CD4-positive, alpha-beta T cell treated with Interleukin-6 for 4 hours (primary cell): Measurements from ENCODE around the gene UBASH3B.
"Not testable (repeated sequence)": the region's sequence is repeated elsewhere in the genome, so short reads cannot be mapped to it uniquely, and the experiment has no call there.

Source experiments
- DNase-seq: peaks from one replicate; pipeline ENCODE4 v3.0.0-alpha.2; 2020; ENCODE audit warnings: mixed read lengths

Gene UBASH3B

DNA sequence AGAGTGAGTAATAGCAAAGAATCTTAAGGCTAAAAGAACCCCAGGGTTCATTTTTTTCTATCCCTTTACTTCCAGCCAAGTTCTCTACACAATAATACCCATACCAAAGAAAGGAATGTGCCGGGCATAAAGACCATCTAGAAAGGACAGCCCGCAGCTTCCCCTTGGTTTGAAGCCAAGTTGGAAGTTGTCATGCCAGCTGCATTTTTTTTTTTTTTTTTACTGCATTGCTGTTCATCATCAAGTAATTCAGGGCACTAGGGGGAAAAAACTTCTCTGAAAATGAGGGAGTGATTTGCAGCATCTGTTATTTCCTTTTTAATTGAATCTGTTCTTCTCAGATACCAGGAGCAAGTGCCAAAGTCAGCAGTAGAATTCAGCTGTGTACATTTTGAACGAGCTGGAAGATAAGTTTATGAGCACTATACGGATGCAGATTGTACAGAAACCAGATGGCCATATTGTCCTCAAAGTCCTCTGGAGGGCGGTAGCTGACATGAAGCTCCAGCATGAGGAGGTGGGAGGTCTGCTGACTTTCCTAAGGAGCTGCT, 56.4 kb downstream of the UBASH3B start:
- DNase-seq: no peak

DNA sequence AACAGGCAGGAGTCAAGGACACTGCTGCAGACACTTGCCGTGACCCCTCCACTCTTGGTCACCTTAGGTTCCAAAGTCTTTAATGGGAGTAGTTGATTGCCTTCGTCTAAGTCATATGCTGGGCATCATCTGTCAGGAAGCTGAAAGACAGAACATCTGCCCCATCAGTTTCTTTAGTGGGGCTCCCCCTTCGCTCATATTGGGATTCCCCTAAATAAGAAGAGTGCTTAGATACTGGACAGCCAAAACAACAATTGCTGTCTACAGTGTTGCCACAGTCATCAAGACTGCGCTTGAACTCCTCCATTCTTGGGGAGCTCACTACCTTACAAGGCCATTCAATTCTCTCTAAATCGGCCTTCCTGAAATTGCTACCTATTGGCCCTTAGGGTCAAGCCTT, 58.5 kb downstream of the UBASH3B start:
- no peak for DNase-seq

DNA sequence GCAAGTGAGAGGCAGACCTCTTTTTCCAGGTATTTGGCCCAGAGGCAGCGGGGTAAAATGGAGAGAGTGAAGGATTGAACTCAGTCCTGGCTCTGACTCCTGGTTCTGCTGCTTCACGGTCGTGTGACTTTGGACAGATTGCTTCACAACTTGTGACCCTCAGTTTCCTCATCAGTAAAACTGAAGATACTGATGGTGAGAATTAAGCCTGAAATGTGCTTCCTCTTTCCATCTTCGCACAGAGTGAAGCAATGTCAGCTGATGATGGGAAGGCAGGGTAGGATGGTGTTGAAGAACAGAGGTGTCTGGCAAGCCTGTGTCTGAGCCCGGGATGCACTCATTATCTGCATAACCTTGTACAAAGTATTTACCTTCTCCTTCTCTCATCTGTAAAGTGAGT, 59.0 kb downstream of the UBASH3B start:
- no peak for DNase-seq

DNA sequence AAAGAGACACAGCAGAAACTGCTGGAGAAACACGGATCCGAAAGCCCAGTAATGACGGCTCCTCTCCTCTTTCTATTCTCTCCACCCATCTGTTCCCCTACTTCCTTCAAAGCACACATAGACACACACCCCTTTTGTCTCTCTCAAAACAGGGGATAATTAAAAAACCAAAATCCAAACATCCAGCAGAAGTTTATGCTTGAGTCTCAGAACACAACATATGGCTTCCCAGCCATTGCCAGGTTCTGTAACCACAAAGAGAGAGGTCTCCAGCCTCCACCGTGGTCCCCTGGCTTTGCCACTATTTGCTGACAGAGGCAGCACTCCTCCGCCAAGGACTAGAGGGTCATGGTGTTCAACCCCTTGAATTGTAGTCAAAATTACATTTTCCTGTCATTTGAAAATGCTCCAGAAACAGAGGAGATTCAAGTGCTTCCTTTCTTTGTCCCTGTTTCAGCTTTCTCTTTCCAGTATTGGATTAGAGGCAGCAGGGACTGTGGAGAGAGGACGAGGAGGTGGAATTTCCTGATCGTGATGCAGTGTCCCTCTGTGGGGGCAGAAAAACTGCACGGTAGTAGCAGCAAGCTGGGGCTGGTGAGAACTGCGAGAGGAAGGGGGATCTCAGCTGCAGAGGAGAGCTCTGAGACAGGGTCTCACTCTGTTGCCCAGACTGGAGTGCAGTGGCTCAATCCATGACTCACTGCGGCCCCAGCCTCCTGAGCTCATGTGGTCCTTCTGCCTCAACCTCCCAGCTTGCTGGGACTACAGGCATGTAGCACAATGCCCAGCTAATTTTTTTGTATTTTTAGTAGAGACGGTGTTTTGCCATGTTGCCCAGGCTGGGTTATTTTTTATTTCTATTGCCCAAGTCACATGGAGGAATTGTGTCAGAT, 60.3 kb downstream of the UBASH3B start:
- no peak for DNase-seq

DNA sequence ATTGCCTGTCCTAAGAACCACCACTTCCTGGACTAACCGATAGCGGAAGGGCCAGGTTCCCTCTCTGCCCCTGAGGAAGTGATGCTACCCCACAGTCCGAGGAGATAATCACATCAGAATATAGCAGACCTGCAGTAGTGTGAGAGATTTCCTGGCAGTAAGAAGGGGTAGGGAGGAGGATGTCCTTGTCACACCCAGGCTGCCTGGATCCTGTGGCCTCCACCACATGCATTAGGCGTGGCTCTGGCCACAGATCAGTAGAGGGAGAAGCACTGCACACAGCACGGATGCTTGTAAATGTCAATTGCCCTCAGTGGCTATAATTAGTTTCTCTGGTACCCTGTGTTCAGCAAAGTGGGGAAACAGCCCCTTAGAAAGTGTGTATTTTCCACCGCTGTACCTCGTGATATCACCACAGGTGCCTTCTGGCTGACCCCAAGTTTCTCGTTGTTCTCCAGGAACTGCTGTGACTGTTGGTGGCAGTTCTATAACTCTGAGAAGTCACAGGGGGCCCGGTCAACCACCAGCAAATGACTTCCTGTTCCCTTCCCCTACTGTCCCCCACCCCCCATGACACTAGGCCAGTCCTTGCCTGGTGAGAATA, 61.8 kb downstream of the UBASH3B start:
- peak; percentile 19 for DNase-seq

DNA sequence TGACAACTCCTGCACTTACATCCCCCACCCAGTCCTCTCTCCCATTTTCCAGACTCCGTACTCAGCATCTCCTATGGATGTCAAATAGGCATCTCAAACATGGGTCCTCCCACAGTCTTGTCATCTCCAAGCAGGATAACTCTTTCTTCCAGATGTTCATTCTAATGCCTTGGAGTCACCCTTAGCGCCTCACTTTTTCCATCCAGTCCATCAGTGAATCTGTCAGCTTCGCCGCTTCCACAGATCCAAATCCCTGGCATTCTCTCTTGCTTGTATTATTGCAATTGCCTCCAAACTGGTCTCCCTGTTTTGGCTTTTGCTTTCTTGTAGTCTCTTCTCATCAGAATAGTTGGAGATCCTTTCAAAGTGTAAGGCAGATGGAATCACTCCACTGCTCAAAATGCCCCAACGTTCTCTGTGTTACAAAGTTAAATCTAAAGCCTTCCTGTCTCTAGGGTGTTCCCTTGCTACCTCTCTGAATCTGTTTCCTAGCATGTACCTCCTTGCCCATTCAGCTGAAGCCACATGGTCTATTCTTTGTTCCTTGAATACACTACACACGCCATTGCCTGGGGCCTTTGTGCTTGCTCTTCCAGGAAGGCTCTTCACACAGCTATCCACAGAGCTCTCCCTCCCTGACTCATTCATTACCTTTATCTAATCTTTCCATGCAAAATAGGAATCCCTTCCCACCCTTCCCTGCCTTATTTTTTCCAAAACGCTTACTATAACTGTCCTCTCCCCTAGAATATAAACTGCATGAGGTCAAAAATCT, 64.8 kb downstream of the UBASH3B start:
- no peak for DNase-seq

DNA sequence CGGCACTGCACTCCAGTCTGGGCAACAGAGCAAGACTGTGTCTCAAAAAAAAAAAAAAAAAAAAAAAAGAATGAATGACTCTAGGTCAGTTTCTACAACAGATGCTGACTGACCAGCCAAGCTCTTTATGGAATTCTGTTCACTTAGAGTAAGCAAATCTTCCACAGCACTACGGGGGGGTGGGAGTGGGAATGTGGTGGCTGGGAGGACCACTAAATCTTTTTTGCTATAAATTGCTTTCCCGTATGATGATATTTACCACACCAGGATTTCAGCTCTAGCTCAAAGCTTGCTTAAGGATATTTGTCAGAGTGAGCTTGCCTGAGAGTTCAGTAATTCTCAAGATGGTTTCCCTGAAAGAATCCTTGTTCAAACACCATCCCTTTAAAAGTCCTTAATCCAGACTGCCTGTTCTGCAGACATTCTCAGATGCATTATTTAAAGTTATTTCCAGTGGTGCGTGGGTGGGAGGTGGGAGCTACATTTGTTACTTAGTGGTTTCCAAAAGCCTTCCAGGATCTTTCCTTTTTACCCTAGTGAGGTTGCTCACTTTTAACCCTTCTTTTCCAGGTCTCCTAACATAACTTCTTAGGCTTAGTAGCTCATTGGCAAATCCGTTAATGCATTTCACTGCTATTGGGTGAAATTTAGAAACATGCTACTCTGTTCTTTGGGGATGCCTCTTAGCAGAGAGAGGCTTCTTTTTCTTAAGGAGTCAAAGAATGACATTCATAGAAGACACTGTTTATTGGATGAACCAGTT, 65.9 kb downstream of the UBASH3B start:
- no peak for DNase-seq

DNA sequence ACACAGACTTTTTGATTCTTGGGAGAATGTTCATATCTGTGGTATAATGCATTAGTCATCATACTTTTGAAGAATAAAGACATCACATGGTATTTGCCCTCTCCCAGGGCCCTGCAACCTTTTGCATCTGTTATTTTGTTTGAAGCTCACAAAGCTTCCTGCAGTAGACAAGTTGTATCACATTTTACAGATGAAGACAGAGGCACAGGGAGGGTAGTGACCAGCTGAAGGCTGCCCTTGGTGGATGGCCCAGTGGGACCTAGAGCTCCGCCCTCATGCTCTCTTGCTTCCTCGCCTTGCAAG, 66.4 kb downstream of the UBASH3B start:
- peak; percentile 62 for DNase-seq

DNA sequence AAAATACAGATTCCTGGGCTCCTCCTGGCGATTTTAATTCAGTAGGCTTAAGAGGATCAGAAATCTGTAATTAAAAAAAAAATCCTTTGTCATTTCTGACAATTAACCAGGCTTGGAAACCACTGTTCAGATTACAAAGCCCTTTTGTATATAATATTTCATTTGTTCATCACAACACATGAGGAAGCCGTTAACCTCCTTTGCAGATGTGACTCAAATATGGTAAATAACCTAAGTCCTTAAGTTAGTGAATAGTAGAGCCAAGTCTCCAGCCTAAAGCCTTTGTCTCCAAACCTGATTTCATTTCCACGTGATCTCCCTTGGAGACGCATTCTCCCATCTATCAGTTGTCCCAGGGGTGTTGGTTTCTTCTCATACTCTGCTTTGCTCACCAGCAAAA, 67.6 kb downstream of the UBASH3B start:
- DNase-seq: no peak

DNA sequence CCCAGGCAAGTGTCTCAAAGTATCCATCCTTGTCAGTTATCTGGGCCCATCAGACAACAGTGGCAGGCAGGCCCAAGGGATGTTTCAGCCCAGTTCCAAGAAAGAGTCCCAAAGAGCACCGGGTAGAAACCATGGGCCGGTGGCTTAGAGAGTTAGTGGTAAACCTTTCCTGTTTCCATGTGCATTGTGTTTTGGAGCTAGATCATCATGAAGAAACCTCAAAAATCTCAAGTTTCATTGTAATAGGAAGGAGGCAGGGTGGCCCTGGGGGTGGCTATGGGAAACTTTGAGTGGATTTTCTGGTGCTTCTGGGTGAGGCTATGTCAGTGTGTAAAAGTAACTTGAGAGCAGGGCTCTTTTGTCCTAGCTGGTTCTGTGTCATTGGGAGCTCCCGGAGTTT, 68.1 kb downstream of the UBASH3B start:
- no peak for DNase-seq

DNA sequence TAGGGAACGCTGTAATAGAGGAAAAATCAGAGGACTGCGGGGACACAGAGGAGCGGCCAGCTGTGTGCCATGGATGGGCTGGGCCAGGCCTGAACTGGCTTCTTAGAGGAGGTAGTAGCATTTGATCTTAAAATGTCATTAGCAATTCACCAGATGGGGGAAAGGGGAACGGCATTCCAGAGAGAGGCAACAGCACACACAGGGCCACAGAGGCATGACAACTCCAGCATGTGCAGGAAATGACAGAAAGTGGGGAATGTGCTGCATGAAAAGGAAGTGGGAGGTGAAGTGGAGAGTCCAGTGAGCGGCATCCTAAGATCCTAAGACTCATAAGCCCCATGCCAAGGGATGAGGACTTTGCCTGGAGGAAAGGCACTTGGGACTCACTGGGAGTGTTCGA, 69.0 kb downstream of the UBASH3B start:
- no peak for DNase-seq

DNA sequence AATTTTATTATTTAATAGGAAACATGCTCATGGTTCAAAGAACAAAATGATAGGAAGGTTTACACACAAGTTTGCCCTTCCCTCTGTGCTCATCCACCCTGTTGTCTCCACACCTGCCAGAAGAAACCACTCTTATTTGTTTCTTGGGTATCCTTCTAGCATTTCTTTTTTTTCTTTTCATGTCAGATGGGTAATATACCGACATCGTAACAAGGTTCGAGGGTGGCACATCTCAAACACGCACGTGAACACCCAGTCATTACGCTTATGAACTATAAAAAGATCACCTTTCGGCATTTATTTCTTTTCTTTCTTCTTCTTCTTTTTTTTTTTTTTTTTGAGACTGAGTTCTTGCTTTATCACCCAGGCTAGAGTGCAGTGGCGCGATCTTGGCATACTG, 70.5 kb downstream of the UBASH3B start:
- no peak for DNase-seq

DNA sequence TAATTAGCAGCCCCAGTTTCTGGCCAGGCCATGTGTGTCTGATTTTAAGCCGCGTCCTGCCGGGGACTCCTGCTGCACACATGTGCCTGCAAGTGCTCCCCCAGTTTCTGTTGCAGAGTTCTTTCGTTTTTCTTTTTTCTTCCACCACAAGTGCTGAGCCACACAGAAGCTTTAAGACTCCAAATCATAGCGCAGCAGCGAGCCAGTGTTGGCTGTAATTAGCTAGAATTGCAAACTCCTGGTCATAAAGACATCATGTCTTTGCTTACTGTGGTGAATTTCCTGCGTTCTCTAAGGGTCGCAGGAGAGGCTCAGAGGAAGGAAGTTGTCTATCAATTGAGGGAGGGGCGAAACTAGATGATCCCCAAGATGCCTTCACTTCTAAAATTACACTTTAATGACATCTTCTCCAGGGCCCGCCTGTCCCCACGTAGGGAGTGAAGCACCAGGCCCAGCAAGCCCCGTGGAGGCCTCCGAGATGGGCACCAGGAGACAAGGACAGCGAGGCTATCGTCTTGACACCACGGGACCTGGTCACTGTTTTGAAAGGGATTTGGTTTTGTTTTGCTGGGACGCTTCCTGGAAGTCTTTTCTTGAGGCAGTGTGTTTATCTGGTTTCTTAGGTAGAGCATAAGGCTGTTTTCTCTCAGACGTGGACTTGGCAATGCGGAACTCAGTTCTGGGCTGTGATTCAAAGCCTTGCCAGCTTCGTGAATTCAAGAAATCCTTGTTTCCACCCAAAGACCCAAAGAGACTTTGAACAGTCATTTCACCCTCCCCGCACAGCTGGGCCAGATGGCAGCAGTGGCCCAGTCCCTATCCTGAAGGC, 71.8 kb downstream of the UBASH3B start:
- peak; percentile 65 for DNase-seq

DNA sequence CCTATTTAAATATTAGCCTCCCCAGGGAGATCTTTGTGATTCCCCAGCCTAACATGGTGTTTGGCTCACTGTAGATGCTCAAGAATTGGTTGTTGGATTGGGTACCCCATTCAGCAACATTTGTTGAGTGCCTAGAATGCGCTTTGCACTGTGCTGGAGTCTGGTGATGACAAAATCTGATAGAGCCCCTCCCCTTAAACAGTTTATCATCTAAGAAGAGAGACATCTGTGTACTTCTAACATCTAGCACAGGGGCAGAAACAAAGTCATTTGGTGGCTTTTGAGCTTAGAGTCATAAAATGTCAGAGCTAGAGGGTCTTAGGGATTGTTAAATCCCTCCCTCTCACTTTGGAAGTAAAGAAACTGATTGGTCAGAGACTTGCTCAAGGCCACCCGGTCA, 73.0 kb downstream of the UBASH3B start:
- DNase-seq: no peak

DNA sequence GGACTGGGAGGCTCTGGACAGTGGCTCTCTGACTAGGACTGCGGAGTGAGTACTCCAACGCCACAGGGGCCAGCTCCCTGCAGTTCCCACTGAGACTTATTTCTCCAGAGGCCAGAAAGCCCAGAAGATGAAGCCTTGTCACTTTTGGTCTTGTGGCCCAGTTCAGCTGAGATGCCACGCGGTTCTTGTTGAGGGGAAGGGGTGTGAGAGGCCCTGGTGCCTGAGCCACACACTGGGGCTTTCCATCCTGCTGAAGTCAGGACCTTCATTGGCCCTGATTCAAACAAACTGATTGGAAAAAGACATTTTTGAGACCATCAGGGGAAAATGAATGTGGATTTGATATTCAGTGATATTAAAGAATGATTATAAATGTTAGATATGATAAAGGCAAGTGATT, 73.6 kb downstream of the UBASH3B start:
- DNase-seq: no peak

DNA sequence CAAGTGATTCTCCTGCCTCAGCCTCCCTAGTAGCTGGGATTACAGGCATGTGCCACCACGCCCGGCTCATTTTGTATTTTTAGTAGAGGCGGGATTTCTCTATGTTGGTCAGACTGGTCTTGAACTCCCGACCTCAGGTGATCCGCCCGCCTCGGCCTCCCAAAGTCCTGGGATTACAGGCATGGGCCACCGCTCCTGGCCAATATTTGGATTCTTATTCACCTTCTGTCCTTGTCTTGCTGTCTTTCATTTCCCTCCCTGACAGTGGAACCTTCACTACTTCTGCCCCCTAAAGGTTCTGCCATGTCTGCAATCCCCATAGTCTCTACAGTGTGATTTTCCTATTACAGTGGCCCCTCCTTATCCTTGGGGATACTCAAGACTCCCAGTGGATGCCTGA, 75.2 kb downstream of the UBASH3B start:
- not testable (repeated sequence) for DNase-seq

DNA sequence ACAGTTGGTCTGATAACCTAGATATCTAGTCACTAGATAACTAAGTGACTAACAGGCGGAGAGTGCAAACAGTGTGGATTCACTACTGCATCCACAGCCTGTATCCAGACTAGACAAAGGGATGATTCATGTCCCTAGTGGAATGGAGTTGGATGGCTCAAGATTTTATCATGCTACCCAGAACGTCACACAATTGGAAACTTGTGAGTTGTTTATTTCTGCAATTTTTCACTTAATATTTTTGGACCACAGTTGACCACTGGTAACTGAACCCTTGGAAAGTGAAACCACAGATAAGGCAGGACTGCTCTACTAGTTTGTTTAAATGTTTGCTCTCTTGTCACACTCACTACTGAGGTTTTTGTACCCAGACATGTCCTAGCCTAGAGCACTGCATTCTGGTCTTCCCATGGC, 76.0 kb downstream of the UBASH3B start:
- no peak for DNase-seq

DNA sequence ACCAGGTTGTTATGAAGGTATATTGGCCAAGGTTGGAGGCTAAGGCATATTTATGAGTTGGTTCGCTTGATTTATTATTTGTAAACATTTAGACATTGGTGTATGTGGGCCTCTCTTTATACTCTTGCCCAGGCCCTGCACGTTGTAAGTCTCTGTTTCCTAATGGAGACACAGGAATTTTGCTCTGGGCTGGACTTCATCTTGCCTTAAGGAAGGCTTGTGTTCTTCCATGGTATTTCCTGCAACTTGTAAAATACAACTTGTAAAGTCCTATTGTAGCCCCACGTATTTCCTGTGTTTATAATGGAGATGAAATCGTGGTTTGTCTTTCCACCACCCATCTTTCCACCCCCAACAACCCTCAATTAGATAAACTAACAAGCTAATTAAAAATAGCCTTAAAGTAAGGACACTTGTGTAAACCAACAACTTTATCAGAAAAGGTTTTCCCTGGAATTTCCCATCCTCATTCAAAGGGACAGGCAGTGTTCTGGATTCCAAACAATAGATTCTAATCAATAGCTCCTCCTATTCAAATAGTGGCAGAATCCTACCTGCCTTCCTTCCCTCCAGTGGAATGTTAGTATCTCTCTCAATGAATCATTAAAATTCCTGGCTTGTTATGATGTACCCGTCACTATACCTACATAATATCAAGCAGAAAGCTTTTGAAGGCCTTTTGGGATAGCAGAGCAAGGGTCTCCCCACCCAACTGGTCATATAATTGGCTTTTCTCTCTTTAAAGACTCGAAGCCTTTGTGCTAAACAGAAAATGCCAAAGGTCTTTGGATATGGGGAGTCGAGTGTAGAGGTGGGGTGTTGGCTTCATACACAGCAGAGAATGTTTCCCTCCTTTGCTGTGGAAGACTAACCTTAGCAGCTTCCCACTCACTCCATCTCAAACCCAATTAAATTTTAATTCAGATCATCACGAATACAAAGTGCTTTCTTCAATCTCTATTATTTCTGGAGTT, 77.1 kb downstream of the UBASH3B start:
- DNase-seq: no peak

DNA sequence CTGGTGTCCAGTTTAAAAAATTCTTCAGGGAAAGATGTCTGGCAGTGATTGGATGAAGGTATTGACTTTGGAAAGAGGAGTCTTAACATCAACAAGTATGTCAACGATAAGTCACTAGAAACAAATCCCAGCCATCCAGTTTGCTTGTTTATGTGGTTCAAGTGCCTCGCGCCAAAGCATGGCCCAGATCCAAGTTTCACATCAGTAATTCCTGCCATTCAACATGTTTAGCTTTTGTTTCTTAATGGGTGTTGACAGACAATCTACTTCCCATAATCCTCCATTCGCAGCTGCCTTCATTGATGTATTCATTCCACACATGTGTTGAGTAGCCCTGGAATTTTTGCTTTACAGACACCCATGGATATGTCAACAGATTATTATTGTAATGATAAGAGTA, 77.8 kb downstream of the UBASH3B start:
- no peak for DNase-seq

DNA sequence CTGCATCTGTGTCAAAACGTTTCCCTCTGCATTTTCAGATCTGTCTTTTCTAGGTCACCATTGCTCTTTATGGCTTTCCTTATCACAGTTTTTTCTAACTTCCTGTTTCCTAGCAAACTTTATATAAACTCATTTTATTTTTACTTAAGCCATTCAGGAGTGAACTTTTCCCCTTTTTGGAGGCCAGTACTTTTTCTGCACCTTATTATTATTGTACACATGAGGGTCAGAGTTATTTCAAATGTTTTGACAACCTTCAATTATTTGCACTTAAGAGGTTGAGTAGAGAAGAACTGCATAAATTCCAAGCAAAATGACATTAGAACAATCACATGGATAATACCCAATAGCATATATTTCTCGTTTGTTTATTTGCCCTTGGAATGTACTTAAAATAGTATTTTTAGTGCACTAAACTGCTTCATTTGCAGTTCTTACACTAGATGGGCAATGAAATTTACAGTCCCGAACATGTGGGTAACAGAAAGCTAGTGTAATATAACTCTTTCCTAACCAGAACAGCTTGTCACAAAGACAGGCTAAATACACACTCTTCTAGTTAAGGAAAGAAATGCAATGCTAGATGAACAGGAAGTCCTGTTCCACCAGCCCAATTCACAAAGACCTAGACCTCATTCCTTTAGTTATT, 79.5 kb downstream of the UBASH3B start:
- no peak for DNase-seq
